Posterior cingulate gyrus (tissue), 11 donors: Measurements from ENCODE around the gene COX4I1.
A peak's percentile ranks its signal among the peaks of the same experiment; 100 is the strongest.
"Not testable (repeated sequence)": the region's sequence is repeated elsewhere in the genome, so short reads cannot be mapped to it uniquely, and the experiment has no call there.

Source experiments
- DNase-seq, 10 donors: peaks; one replicate each; pipeline versions ENCODE4 v3.0.0 to v3.0.0-alpha.2; 2020 to 2021; ENCODE audit warnings: mixed read lengths in 3 of 10
- intact Hi-C: fragments of 100-400 bp; cut with DNase I; formaldehyde crosslinking; loops from one replicate; pipeline ENCODE4 v1.15.1; 2023

COX4I1 gene

DNA sequence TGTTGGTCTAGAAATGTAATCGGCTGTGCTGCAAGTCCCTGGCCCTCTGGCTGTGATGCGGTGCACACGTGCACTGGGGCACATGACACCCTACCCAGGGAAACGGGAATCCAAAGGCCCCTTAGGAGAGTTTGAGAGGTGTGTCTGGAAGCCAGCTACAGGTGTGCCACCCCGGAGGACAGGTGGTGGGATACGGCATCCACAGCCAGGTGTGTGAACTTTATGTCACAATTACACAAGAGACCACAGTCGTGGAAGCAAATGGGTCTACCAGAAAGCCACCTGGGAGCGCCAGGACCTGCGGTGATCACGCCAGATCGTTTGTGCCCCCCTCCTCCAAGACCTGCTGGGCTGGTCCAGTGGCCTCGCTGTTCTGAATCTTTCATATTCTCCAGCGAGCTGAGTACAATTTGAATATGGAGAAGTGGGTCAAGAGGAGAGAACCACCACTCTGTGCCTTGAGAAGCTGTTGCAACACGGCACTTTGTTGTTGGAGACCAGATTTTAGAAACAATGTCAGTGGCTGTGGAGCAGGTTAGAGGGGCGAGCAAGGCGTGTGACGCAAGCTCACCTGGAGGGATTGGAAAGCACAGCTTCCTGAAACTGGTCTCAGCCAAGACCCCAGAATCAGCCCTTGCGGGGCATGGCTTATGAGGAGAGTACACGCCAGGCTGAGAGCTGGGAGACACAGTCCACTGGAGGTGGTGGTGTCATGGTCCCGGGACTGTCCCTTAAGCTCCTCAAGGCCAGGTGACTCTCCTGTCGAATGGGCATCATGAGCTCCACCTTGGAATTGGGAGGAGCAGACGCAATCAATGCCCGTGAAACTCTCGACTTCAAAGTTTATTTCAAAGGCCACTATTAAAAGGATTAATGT lies 37.4 kb downstream of the COX4I1 start:
- intact Hi-C loops, result no loop called here
- peak in 1 of 10 donors; percentile 67 for DNase-seq

- DNase-seq, result peak in 1 of 10 donors; percentile 5
- intact Hi-C loops, result not testable (repeated sequence)
These were observed 38.2 kb downstream of the COX4I1 start for GRCh38 chr16:85837654-85838053.

DNA sequence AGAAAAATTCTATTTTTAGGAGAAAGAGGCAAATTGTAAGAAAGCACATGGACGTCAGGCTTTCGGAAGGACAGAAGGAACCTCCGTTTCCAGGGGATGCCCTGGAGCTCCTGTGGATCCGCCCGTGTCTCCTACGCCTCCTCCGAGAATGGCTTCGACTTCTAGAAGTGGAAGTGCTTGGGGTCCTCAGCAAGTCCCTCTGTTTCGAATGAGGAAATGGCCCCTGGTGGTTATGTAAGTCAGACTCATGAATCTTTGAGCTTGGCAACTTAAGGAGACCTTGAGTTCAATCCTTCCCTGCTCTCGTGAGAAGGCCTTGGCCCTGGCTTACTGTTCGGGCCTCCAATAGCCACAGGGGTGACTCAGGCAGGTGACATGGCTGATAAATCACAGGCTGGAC lies 38.9 kb downstream of the COX4I1 start:
- intact Hi-C loops, result no loop called here
- DNase-seq, result peak in 1 of 10 donors; percentile 39

DNA sequence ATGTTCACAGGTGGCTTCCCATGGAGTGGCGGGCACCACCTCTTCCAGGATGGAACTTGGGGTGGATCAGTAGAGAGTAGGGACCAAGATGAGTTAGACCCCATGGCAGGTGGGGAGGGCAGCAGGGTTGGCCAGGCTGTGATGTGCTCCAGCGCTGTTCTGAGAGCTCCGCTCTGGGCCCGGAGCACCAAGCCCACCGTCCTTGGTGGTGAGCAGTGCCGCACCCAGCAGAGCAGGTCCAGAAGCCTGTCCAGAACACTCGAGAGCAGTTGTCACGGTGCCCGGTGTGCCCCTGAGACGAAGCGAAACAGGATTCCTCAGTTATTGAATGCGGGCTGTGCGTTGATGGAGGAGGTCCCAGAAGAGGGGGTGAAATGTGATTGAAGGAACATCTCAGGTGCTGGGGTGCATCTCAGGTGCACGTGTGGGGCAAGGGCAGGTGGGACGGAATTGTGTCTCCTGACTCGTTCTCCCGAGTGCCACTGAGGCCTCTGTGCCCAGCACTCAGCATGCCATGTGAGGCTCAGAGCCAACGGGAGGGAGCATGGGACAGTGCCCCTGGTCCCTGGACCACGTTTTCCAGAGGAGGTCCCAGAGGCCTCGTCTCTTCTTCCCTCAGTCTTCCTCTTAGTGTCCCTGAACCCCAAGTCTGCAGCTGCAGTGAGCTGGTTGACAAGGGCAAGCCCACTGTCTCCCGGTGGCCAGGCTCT lies 39.5 kb downstream of the COX4I1 start:
- DNase-seq, result peak in 1 of 10 donors; percentile 69
- intact Hi-C loops, result no loop called here

- intact Hi-C loops, result no loop called here
- DNase-seq, result no peak
These were observed 40.3 kb downstream of the COX4I1 start for GRCh38 chr16:85839681-85840240.

DNA sequence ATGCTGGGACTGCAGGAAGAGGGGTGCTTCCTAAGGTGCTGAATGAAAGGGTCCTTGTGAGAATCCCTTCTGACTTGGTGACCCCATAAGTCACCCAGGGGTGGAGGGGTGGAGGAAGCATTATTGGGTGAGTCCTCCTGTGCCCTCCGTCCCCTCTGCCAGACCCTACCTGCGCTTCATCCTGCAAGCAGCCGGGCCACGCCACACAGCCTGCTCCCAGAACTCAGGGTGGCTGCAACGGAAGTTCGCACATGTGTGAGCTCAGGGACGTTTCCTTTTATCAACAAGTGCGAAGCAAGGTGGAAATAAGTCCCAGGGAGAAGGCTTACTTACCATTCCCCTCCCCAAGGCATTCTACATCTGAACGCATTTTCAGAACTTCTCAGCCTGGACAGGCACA lies 40.9 kb downstream of the COX4I1 start:
- intact Hi-C loops, result no loop called here
- no peak for DNase-seq

GRCh38 chr16:85840801-85841200 lies 41.3 kb downstream of the COX4I1 start:
- intact Hi-C loops, result no loop called here
- DNase-seq, result peak in 1 of 10 donors; percentile 55

GRCh38 chr16:85842435-85842834 lies 42.9 kb downstream of the COX4I1 start:
- intact Hi-C loops, result no loop called here
- no peak for DNase-seq

- intact Hi-C loops, result no loop called here
- peak in 1 of 10 donors; percentile 69 for DNase-seq
These were observed 43.4 kb downstream of the COX4I1 start for GRCh38 chr16:85842848-85843247.

DNA sequence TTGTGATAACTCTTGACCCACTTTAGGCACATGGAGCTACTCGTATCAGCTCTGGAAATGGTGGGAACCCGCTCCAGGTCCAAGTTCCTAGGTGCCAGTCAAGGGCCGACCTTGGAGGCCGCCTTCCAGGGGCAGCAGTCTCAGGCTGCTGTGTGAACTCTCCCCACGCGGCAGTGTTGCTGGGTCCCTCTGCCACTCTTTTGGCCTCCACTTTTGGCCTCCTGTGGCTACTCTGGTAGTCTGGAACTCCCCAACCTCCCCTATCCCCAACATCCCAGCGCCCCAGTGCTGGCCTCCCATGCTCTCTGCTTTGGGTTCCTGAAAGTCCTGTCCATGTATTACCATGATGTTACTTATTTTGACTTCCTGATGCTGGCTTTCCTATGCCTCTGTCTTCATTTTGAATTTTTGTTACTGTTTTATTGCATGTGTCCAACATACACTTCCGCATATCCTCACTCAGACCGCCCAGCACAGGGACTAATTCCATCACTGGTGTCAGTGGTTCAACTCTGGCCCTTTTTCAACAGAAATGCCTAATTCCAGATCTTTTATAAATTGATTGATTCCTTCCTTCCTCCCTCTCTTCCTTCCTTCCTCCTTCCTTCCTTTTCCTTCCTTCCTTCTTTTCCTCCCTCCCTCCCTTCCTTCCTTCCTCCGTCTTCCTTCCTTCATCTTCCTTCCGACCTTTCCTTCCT lies 44.1 kb downstream of the COX4I1 start:
- DNase-seq, result peak in 1 of 10 donors; percentile 52

GRCh38 chr16:85844169-85844481 lies 44.6 kb downstream of the COX4I1 start:
- intact Hi-C loops, result no loop called here
- no peak for DNase-seq

More for the DNA sequence above, 44.1 kb downstream of the COX4I1 start:
- intact Hi-C loops, result no loop called here

GRCh38 chr16:85844786-85845185 lies 45.3 kb downstream of the COX4I1 start:
- intact Hi-C loops, result no loop called here
- peak in 1 of 10 donors; percentile 11 for DNase-seq

- DNase-seq, result peak in 2 of 10 donors; percentile 81 to 85
- intact Hi-C loops, result no loop called here
These were observed 45.8 kb downstream of the COX4I1 start for GRCh38 chr16:85845266-85845665.

DNA sequence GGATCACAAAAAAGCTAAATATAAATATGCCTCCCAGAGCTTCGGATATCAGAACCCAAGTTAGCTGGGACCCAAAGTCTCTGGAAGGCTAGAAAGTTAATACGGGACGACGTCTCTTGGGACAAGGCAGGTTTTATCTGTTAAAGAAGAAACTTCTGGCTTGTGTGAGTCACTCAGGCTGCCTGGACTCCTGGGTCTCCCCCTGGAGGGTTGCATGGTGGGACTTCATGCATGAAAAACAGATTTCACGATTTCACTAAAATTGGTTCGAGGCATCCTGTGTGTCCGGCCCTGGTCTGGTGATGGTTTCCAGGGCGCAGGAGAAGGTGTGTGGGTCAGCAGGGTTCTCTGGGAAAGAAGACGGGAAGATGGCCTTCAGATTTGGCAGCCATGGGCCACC lies 47.0 kb downstream of the COX4I1 start:
- DNase-seq, result peak in 1 of 10 donors; percentile 32
- intact Hi-C loops, result no loop called here

DNA sequence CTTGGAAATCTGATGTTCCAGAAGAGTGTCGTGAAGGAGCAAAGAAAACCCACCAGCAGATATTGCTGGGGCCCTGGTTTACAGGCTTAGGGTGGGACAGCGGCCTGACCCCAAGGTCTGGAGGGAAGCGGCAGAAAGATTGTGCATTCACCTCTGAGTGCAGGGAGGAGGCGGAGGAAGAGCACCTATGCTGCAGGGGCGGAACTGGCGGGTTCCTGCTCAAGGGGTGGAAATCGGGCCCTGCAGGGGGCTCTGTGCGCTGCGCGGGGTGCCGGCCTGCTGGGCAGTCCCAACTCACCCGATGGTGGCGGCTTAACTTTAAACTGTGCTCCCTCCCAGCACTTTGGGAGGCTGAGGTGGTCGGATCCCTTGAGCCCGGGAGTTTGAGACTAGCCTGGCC lies 47.5 kb downstream of the COX4I1 start:
- peak in 1 of 10 donors; percentile 24 for DNase-seq
- intact Hi-C loops, result no loop called here

DNA sequence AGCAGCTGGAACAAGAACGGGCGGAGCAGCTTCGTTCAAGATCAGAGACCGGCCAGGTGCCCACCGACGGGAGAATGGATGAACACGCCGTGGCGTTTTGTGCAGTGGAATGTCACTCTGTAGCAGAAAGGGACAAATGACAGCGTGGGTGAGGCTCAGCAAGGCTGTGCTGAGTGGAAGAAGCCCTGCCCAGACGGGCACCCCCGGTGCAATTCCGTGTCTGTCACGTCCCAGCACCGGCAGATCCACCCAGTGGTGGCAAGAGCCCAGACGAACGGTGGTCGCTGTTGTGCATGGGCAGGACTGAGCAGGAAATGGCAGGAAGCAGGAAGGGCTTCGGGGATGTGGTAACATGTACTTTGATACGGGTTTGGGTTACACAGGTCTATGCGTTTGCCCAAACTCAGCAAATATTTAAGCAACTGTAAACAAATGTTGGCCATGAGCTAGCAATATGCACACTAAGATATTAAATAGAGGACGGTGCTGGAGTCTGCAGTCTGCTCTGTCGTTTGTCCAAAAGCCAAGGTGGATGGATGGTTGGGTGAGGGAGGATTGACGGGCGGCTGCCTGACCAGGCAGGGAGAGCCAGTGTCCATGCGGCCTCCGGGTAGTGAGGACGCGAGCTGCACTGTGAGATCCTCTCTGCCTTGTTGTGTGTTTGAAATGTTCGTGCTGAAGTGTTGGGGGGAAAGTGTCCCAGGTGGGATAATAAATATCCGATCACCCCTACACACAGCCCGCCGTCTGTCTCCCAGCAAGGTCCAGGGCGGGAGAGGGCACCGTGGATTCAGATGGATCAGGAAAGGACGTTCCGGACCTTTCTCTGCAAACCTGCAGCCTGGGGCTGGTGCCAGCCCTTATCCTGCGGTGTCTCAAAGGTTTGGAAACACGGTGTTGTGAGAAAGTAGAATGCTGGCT lies 48.4 kb downstream of the COX4I1 start:
- intact Hi-C loops, result no loop called here
- peak in 1 of 10 donors; percentile 70 for DNase-seq

DNA sequence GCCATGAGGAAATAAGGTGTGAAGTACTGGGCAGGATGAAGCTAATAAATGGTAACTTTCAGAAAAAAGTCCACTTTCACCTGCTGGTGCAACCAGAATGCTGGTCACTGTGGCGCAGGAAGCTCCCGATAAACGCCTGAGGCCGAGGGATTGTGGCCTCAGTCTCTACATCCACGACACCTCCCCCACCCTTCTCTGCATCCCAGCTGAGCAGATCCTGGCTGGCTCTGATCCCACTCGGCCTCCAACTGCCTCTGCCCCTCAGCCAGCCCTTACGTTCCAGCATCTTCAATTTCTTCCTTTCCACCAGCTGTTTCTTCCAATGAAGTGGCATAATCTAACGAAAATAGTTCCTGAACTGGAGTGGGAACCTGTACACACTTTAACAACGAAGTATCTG lies 49.5 kb downstream of the COX4I1 start:
- DNase-seq, result no peak
- intact Hi-C loops, result no loop called here

- intact Hi-C loops, result no loop called here
- no peak for DNase-seq
These were observed 49.9 kb downstream of the COX4I1 start for GRCh38 chr16:85849388-85849787.

- intact Hi-C loops, result no loop called here
- no peak for DNase-seq
These were observed 50.9 kb downstream of the COX4I1 start for GRCh38 chr16:85850344-85850880.
